GM21717 (cell line): ENCODE data around the gene PRTN3.

Experiments
- ATAC-seq: cut with Tn5 transposase; IDR thresholded peaks from one replicate; pipeline ENCODE4 v1.9.1; 2021; ENCODE audit warnings: mild to moderate bottlenecking, moderate library complexity; ENCODE audit not compliant: unreplicated experiment

The PRTN3 gene

DNA sequence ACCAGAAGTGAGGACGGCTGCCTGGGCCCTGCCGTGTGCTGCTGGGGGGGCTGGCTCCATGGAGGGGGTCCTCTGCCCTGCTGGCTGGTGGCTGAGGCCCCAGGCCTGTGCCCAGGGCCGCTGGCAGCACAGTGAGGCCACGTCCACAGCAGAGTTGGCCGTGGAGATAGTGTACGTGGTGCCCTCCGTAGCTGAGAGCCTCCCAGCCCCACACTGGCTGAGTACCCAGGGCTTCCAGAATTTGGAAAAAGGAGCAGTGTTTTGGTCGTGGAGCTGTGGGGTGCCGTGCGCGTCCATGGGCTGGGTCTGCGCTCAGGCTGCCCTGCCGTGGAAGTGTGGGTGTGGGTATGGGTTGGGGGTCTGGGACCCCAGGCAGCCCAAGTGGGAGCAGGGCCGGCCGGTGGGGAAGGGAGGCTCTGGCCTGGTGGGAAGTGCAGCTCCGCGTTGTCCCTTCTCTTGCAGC is 37.7 kb upstream of the PRTN3 start:
- ATAC-seq, result no peak

DNA sequence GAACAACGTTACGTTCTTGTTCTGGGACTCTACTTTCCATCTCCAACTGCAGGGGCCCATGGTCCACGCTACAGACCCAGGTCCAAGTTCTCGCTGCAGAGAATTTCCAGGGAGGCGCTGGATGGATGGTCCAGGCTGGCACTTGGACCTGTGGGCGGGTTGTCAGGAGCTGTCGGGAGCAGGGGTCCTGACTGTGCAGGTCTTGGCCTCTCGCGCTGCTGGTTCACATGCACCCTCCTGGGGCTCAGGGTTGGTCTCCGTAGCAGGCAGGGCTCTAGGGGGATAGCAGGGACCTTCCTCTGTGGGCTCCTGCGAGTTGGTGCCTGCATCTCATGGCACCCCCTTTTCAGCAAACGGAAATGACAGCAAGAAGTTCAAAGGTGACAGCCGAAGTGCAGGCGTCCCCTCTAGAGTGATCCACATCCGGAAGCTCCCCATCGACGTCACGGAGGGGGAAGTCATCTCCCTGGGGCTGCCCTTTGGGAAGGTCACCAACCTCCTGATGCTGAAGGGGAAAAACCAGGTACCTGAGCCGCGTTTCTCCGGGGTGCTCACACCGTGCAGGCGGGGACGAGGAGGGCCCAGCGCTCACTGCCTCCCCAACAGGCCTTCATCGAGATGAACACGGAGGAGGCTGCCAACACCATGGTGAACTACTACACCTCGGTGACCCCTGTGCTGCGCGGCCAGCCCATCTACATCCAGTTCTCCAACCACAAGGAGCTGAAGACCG is 36.9 kb upstream of the PRTN3 start:
- ATAC-seq, result no peak

DNA sequence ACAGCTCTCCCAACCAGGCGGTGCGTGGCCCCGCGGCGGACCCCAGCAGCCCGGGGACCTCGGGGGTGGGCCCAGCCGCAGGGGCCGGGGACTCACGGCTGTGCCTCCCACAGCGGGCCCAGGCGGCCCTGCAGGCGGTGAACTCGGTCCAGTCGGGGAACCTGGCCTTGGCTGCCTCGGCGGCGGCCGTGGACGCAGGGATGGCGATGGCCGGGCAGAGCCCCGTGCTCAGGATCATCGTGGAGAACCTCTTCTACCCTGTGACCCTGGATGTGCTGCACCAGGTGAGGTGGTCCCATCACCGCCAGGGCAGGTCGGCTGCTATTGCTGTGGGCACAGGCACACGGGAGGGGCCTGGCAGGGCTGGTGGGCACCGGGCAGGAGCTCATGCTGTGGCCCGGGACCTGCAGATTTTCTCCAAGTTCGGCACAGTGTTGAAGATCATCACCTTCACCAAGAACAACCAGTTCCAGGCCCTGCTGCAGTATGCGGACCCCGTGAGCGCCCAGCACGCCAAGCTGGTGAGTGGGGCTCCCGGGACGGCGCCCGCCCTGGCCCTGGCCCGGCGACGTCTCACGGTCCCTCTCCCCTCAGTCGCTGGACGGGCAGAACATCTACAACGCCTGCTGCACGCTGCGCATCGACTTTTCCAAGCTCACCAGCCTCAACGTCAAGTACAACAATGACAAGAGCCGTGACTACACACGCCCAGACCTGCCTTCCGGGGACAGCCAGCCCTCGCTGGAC is 36.2 kb upstream of the PRTN3 start:
- no peak for ATAC-seq

DNA sequence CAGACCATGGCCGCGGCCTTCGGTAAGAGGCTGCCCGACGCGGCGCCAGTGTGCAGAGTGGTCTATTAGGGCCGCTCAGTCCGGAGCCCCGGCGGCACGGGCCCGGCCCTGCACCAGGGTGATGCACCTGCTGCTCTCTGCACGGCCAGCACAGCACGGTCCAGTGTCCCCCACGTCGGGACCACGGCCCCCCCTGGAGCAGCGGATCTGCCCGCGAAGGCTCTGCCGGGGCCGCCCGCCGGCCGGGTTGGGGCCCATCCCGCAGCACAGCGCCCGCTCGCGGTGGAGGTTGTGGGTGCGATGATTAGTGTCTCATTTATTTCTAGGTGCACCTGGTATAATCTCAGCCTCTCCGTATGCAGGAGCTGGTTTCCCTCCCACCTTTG is 35.6 kb upstream of the PRTN3 start:
- no peak for ATAC-seq

DNA sequence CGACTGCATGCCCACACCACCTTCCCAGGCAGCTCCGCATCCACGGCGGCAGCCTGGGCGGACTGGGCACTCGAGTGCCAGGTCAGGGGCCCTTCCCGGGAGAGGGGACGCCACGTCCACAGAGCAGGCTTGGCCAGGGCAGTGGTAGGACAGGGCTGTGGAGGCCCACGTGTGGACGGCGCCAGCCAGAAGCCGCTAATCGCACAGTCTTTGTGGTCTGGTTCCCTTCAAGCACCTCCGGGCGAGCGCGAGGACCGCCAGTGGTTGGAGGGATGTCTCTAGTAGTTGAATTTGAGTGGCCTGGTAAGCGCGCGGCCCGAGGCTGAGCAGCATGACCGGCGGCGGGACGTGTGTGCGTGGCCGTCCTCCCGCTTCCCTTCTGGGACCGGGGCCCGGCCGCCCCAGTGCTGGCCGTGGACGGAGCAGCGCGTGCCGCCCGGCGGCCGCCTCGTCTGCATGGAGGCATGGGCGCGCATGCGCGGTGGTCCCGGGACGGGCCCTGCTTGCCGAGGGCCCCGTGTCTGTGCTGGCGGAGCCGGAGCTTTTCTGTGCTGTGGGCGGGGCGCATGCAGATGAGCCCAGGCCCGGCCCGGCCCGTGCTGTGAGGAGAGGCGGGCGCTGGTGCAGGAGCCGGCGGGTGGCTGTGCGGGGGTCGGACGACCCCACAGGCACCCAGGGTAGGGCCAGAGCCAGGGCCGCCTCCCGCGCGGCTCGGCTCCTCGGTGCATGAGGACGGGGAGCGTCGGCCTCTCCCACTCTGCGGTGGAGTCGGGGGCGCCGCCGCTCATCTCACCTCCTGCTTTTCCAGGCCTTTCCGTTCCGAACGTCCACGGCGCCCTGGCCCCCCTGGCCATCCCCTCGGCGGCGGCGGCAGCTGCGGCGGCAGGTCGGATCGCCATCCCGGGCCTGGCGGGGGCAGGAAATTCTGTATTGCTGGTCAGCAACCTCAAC is 34.9 kb upstream of the PRTN3 start:
- no peak for ATAC-seq

DNA sequence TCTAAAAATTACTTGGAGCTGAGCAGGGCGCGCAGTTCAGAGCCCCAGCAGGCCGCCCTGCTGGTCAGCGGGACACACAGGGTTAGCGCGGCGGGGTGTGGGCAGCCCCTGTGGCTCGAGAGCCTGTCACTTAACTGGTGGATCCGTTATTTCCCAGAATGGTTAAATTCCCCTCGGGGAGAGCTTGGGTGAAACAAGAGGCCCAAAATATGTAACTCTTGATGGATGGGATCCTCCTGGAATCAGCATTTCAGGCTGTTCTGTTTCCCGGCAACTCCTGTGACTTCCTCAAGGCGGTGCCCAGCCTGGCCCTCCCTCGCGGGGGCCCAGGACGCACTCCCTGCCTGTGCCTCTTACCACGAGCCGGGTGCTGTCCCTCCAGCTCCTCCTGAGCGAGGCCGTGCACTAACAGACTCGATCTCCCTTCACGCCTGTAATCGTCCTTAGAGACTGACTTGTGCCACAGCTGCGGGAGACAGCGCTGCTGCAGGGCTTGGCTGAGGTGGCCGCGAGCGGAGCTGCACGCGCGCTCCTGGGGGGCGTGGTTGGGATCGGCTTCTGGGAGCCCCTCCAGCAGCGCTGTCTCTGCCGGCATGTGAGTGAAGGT is 33.9 kb upstream of the PRTN3 start:
- ATAC-seq, result no peak

DNA sequence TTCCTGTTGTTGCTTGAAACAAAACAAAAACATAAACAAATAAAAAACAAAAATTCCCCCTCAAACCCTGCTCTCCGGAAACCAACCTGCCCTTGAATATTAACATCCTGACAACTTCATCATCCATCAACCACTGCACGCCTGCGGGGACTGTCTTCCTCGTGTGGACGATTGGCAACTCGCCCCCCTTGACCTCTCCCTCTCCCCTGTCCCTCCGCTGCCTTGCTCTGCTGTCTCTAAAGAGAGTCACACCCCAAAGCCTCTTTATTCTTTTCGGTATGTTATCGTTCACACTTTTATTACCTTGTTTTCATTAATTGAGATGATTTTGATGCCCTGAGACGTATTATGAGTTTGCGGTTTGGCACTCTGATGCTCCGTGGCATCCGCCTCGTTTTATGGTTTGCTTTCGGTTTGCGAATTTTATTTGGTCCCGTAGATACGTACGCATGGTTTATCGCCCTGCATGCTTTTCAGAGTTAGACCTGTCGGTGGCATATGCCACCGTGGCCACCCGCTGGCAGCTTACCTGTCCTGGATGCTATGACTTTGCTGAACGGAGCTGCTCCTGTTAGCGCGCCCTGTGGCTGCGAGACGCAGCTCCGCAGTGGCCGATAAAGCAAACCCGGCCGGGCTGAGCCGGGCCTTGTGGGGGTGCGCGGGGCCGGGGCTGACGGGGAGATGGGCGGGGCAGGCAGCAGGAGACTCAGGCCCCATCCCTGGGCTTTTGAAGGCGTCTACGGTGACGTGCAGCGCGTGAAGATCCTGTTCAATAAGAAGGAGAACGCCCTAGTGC is 33.0 kb upstream of the PRTN3 start:
- ATAC-seq, result no peak

DNA sequence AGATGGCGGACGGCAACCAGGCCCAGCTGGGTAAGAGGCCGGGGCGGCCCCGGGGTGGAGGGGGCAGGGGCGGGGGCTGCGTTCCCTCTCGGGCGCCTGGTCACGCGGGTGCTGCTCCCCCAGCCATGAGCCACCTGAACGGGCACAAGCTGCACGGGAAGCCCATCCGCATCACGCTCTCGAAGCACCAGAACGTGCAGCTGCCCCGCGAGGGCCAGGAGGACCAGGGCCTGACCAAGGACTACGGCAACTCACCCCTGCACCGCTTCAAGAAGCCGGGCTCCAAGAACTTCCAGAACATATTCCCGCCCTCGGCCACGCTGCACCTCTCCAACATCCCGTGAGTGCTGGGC is 32.4 kb upstream of the PRTN3 start:
- ATAC-seq, result no peak

DNA sequence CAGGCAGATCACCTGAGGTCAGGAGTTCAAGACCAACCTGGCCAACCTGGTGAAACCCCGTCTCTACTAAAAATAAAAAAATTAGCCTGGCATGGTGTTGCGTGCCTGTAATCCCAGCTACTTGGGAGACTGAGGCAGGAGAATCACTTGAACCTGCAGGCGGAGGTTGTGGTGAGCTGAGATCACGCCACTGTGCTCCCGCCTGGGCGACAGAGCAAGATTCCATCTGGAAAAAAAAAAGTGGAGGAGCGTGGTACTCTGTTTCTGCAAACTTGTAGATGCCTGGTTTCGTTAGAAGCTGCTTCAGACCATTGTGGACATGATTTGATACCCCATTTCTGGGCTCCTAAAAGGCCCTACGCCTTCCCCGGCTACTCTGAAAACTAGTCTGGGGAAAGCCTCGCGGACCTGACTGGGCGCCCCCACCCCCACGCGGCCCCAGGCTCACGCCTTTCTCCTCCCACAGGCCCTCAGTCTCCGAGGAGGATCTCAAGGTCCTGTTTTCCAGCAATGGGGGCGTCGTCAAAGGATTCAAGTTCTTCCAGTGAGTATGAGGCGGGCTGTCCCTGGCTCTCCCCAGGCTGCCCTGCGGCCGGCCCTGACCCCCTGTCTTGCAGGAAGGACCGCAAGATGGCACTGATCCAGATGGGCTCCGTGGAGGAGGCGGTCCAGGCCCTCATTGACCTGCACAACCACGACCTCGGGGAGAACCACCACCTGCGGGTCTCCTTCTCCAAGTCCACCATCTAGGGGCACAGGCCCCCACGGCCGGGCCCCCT is 30.5 kb upstream of the PRTN3 start:
- ATAC-seq, result no peak

DNA sequence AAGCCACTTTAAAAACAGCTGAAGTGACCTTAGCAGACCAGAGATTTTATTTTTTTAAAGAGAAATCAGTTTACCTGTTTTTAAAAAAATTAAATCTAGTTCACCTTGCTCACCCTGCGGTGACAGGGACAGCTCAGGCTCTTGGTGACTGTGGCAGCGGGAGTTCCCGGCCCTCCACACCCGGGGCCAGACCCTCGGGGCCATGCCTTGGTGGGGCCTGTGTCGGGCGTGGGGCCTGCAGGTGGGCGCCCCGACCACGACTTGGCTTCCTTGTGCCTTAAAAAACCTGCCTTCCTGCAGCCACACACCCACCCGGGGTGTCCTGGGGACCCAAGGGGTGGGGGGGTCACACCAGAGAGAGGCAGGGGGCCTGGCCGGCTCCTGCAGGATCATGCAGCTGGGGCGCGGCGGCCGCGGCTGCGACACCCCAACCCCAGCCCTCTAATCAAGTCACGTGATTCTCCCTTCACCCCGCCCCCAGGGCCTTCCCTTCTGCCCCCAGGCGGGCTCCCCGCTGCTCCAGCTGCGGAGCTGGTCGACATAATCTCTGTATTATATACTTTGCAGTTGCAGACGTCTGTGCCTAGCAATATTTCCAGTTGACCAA is 29.8 kb upstream of the PRTN3 start:
- ATAC-seq, result no peak

DNA sequence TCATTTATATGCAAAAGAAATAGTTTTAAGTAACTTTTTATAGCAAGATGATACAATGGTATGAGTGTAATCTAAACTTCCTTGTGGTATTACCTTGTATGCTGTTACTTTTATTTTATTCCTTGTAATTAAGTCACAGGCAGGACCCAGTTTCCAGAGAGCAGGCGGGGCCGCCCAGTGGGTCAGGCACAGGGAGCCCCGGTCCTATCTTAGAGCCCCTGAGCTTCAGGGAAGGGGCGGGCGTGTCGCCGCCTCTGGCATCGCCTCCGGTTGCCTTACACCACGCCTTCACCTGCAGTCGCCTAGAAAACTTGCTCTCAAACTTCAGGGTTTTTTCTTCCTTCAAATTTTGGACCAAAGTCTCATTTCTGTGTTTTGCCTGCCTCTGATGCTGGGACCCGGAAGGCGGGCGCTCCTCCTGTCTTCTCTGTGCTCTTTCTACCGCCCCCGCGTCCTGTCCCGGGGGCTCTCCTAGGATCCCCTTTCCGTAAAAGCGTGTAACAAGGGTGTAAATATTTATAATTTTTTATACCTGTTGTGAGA is 29.2 kb upstream of the PRTN3 start:
- ATAC-seq, result no peak

DNA sequence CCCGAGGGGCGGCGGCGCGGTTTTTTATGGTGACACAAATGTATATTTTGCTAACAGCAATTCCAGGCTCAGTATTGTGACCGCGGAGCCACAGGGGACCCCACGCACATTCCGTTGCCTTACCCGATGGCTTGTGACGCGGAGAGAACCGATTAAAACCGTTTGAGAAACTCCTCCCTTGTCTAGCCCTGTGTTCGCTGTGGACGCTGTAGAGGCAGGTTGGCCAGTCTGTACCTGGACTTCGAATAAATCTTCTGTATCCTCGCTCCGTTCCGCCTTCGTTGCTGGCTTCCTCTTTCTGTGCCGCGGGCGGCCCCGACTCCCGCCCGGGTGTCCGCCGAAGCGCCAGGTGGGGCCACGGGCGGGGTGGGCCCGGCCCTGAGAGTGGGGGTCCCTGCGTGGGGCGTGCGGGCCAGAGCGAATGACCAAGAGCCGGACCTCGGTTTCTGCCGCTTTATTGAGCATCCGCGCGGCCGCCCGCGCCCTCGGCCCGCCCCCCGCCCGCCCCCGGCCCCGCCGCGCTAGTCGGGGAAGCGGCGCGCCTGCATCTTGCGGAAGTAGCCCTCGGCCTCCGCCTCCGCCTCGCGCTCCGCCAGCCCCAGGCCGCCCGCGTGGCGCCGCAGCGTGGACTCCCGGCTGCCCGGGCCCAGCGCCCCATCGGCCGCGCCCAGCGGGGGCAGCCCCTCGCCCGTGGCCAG is 28.6 kb upstream of the PRTN3 start:
- ATAC-seq, result no peak

DNA sequence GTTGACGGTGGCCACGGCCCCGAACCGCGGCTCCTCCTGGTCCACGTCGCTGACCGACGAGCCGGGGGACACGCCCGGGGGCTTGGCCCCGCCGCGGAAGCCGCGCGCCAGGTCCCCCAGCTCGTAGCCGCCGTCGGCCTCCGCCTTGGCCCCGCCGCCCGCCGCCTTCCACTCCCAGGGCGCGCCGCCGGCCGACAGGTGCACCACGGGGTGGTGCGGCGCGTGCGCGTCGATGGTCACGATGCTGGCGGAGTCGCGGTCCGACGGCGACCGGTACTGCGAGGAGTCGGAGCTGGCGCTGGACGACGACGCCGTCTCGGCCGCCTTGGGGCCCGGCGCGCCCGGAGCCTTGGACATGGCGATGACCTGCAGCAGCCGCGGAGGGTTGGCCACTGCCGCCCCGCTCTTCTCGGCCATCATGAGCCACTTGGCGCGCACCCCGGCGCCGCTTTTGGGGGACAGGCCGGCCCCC is 28.0 kb upstream of the PRTN3 start:
- no peak for ATAC-seq

DNA sequence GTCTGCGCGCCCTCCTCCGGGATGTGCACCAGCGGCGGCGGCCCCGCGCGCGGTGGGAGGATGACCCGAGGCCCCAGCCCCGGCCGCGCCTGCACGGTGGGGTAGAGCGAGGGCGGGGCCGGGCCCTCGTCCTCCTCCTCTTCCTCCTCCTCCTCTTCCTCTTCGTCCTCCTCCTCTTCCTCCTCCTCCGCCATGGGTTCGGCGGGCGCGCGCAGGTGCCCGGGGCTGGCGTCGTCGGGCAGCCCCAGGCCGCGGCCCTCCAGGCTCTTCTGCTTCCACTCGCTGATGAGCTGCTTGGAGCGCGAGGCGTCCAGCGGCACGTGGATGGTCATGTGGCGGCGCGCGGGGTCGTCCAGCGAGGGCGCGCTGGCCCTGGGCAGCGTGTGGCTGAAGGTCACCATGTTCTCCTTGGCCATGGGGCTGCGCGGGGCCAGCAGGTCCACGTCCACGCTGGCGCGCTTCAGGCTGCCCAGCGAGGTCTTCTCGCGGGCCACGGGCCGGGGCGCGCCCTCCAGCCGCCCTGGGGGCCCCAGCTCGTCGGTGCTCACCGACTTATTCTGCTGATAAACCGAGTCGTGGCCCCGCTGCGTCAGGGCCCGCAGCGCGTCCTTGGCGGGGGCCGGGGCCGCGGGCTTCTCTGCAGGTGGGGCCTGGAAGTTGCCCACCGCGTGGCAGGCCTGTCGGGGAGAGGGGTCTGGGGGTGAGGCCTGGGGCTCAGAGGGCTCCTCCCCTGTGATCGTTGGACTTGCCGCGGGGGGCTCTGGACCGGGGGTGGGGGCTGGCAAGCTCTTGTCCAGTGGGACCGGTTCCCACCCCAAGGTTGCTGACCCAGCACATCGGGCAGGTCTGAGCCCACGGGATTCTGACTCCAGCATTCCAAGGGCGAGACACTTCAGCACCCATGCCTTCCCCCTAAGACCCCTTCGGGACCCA is 27.3 kb upstream of the PRTN3 start:
- no peak for ATAC-seq

DNA sequence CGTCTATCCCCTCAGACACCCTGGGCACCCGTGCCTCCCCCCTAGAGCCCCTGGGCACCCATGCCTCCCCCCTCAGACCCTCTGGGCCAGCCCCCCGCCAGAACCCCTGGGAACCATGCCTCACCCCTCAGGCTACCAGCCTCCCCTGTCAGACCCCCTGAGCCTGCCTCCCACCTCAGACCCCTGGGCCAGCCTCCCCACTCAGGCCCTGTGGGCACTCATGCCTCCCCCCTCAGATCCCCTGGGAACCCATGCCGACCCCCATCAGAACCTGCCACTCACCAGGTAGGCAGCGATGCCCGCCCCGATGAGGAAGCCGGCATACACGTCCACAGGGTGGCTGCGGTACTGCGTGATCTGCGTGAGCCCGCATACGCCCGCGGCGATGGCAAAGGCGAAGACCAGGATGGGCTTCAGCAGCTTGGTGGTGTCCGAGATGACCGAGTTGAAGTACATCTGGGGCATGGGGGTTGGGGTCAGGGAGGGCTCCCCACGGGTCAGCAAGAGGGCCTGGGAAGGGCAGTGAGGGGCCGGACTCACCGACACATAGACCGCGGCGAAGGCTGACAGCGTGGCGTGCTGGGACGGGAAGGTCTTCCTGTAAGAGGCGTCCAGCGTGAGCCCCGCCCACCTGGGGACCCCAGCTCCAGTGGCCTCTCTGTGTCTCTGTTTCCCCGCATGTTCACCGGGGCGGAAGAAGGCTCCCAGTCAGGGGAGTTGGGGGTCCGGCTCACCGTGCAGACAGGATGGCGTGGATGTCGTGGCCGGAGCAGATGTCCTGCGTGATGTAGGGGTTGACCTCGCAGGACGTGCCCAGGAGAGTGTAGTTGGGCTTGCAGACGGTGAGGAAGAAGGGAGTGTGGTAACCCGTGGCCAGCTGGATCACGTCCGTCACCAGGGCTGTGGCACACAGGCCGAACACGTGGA is 26.4 kb upstream of the PRTN3 start:
- ATAC-seq, result no peak
